ENCODE results near the gene MRPL34.
"Not testable (repeated sequence)": the region's sequence is repeated elsewhere in the genome, so short reads cannot be mapped to it uniquely, and the experiment has no call there.

The MRPL34 gene

GRCh38 chr19:17285415-17286135 is 20.1 kb upstream of the MRPL34 start:
- DNase-seq (ENCODE audit: low read depth): no peak

DNA sequence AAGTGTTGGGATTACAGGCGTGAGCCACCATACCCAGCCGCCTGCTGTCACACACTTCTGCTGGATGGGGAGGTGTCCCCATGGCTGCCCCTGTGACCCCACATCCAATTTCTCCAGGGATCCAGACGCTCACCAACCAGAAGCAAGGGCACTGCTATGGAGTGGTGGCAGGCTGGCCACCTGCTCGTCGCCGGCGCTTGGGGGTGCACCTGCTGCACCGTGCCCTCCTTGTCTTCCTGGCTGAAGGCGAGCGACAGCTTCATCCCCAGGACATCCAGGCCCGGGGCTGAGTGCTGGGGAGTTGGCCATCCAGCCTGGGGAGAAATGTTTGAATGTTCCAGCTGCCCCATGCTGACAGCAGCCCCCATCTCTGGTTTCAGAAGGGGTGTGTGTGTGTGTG is 19.4 kb upstream of the MRPL34 start:
- DNase-seq (ENCODE audit: low read depth): no peak

GRCh38 chr19:17286752-17287151 is 18.9 kb upstream of the MRPL34 start:
- no peak for DNase-seq (ENCODE audit: low read depth)

GRCh38 chr19:17289489-17289888 is 16.2 kb upstream of the MRPL34 start:
- DNase-seq (ENCODE audit: low read depth): no peak

DNA sequence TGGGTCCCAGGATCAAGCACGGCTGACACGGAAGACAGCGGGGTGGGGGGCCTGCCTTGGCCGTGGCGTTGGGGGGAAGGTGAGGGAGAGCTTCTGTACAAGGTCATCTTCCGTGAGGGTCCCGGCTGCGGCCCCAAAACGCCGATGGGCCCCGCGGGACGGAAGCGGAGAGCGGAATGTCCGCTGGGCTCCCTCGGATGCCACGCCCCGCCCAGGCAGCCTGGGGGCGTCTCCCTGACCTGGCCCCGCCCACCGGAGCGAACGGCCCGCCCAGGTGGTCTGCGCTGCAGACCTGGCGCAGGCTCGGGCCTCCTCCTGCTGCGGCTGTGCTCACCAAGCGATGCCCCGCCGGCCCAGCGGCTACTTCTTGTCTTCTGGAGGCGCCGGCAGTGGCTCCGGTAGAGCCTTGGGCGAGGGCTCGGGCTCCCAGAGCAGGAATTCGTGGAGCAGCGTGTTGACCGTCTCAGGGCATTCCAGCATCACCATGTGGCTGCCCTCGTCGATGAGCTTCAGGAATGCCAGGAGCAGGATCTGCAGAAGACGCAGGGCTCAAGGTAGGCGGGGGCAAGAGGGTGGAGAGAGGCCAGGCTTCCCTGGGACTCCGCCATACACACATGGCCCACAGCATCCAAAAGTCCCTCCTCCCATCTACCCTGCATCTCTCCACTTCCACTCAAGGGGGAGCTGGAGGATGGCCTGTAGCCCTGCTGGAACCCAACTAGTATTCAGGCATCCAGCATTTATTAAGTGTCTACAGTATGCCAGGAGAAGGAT is 13.2 kb upstream of the MRPL34 start:
- DNase-seq (ENCODE audit: low read depth): peak; percentile 69

GRCh38 chr19:17293605-17294004 is 12.1 kb upstream of the MRPL34 start:
- DNase-seq (ENCODE audit: low read depth): no peak

- peak; percentile 35 for DNase-seq (ENCODE audit: low read depth)
Observed at GRCh38 chr19:17294051-17294891, 11.4 kb upstream of the MRPL34 start.

- DNase-seq (ENCODE audit: low read depth): not testable (repeated sequence)
Observed at GRCh38 chr19:17295551-17295950, 10.1 kb upstream of the MRPL34 start.

GRCh38 chr19:17296273-17296672 is 9.4 kb upstream of the MRPL34 start:
- no peak for DNase-seq (ENCODE audit: low read depth)

- no peak for DNase-seq (ENCODE audit: low read depth)
Observed at GRCh38 chr19:17296976-17297375, 8.7 kb upstream of the MRPL34 start.

GRCh38 chr19:17300992-17301619 is 4.6 kb upstream of the MRPL34 start:
- DNase-seq (ENCODE audit: low read depth): no peak

DNA sequence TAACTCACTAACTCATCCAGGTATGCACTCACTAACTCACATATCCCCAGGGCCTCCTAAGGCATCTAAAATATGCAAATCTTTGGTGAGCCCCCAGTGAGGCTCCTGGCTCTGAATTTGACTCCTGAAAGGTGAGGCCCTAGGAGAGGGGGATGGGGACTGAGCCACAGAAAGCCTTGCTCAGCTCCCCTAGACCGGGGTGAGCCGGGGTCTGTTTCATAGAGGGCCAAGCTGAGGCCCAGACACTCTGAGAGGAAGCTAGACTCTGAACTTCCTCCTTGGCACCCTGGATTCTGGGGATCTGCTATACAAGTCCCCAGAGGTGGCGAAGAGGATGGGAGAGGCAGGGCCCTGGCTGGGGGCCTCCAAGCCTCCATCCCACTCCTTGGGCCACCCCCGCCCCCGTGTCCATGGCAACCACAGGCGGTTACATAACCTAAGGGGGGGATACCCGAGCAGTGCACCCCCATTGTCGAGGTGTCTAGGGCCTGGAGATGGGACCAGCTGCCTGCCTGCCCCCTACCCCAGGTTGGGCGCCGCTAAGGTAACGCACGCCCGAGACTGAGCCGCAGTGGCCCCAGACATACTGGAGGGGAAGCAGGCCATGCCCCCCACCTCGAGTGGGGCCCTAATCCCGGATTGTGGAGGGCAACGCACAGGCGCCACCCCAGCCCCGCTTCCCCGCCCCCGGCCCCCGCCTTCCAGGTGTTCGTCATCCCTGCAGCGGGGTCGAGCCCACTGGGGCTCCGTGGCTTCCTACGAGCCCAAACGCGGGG is 3.1 kb upstream of the MRPL34 start:
- no peak for DNase-seq (ENCODE audit: low read depth)

GRCh38 chr19:17303167-17303939 is 2.3 kb upstream of the MRPL34 start, which contains the start of gene ABHD8:
TSS of gene ABHD8 (minus strand) at chr19:17303425. CDS start at chr19:17301616, 1,809 bp downstream.
- DNase-seq (ENCODE audit: low read depth): peak; percentile 91

GRCh38 chr19:17303940-17304267 is 1.8 kb upstream of the MRPL34 start:
- no peak for DNase-seq (ENCODE audit: low read depth)

DNA sequence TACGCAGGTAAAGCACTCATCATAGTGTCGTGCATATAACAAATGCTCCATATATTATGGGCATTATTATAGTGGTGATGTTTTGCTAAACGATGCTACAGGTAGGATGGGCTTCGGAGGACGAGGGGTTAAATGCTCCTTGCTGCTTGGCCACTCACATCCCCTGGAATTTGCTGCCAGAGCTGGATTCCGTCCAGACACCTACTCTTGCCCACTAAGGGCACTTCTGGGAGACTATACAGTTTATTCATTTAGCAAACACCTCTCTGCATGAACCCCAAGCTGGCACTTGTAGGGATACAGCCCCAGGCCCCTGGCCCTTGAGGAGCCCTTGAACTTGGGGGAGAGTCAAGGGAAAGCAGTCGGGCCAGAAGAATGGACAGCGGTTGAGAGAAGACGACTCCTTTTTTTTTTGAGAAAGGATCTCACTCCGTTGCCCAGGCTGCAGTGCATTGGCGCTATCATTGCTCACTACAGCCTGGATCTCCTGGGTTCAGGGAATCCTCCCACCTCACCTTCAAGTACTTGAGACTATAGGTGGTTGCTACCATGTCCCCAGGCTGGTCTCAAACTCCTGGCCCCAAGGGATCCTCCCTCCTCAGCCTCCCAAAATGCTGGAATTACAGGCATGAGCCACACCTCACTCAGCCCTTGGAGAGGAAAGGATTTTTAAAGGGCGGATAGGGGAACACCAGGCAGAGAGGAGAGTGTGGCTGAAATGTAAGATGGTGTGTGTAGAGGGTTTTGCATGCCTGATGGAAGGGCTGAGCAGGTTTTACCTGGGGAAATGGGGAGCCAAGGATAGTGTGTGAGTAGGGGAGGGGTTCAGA is 1.1 kb upstream of the MRPL34 start:
- DNase-seq (ENCODE audit: low read depth): no peak

- no peak for DNase-seq (ENCODE audit: low read depth)
Observed at GRCh38 chr19:17305216-17305516, 506 bp upstream of the MRPL34 start.

- no peak for DNase-seq (ENCODE audit: low read depth)
Observed at GRCh38 chr19:17306285-17306714, 628 bp downstream of the MRPL34 start.

DNA sequence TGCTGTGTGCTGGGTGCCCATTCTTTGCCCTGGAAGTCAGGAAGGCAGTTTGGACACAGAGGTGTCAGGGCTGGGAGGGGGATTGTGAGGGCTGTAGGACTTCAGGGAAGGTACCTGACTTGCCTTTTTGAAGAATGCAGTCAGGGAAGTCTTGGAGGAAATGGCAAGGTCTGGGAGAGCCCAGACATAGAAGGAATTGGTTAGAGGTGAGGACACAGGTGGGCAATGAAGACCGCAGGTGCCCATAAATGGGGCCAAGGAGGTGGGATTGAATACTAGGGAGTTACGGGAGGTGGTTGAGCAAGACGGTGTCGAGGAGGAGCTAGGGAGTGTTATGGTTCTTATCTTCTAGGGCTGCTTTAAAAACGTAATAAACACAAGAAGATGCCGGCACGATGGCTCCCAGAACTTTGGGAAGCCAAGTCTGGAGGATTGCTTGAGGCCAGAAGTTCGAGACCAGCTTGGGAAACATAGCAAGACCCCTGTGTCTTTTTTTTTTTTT is 2.3 kb downstream of the MRPL34 start:
- no peak for DNase-seq (ENCODE audit: low read depth)

DNA sequence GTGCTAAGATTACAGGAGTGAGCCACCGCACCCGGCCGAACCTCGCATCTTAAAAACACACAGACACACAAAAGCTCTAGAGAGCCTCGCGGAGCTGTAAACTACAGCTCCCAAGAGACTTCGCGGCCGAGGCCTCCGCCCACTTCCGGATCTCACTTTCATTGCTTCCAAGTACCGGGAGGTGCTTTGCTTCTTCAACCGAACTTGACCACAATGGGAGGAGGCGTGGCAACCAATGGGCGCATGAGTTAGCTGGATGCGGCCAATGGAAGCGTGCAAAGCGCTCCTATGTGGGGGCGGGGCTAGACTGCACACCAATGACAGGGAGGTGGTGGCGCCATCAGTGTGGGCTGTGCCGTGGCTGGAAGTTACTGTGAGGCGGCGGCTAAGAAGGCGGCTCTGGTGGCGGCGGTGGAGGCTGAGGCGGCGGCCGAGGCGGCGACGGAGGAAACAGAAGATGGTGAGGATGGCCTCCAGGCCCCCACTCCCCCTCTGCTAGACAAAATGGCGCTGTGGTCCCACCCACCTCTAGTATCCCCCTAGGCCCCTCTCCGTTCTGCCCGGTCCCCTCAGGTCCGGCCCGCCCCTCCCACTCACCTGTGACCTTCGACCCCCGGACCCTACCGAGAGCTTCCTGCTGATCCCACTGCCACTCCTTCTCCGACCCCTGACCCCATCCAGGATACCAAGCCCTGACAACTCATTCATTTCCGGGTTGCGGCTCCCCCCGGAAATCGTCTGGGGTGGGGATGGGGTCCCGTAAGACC is 3.7 kb downstream of the MRPL34 start, which contains the start of gene DDA1:
Gene DDA1, plus strand, starts transcription at position 366 of the 767 bp plus-strand sequence. Its CDS starts 92 bp downstream, at position 458.
- DNase-seq (ENCODE audit: low read depth): peak; percentile 97
